BLaER1 treated with 17β-estradiol and CSF1 and Interleukin-3, amounts not matched to agents 10 nM and 100 nM (cell line): Measurements from ENCODE around the gene SIK3.

ENCODE experiments used
- H3K27ac ChIP-seq, 11 experiments: shearing (Covaris generic); formaldehyde crosslinking; 2 replicates each; pipeline ENCODE4 v1.8.1; 2022
- H3K27me3 ChIP-seq, 11 experiments: shearing (Covaris generic); formaldehyde crosslinking; 2 replicates each; pipeline ENCODE4 v1.8.1; 2022
- H3K36me3 ChIP-seq, 11 experiments: shearing (Covaris generic); formaldehyde crosslinking; 2 replicates each; pipeline ENCODE4 v1.8.1; 2022
- H3K4me1 ChIP-seq, 10 experiments: shearing (Covaris generic); formaldehyde crosslinking; 2 replicates each; pipeline ENCODE4 v1.8.1; 2022
- H3K4me2 ChIP-seq, 11 experiments: shearing (Covaris generic); formaldehyde crosslinking; 2 replicates each; pipeline ENCODE4 v1.8.1; 2022
- H3K4me3 ChIP-seq, 10 experiments: shearing (Covaris generic); formaldehyde crosslinking; 2 replicates each; pipeline ENCODE4 v1.8.1; 2022
- H3K9ac ChIP-seq, 11 experiments: shearing (Covaris generic); formaldehyde crosslinking; 2 replicates each; pipeline ENCODE4 v1.8.1; 2022
- H3K9me3 ChIP-seq, 11 experiments: shearing (Covaris generic); formaldehyde crosslinking; replicated peaks in 1 of 11; 2 replicates each; pipeline ENCODE4 v1.8.1; 2022
- H4K20me1 ChIP-seq, 11 experiments: shearing (Covaris generic); formaldehyde crosslinking; 2 replicates each; pipeline ENCODE4 v1.8.1; 2022
- Cebpa-rat ChIP-seq, 11 experiments: shearing (Covaris generic); IDR thresholded peaks; 2 replicates each; pipeline ENCODE4 v1.8.1; 2022

The SIK3 gene

DNA sequence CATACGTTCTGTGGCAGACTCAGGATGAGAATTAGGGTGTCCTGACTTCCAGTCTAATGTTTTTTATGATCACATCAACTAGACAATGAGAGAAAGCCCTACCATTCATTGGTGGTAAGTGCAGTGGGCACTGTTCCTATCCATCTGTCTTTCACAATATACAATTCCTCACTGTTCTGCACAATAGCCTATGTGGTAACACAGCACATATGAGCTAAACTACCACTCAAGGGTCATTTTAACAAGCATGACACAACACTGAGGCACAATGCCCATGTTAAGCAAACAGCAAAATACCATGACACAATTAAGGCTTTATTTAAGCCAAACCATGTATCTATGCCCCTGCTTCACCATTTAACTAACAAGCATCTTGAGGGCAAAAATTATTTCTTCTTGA is 52.3 kb downstream of the SIK3 start:
- H3K9me3 ChIP-seq = no peaks in the 10 kb centered on the region
- TF ChIP-seq Cebpa-rat (IDR thresholded peaks at IDR 0.05) = no peak
- H3K36me3 ChIP-seq = peaks cover 0 to 19% (median 0%) of the 10 kb centered on the region in 11 experiments; a peak in 5 of 22 replicates
- no peaks in the 10 kb centered on the region for H3K27me3 ChIP-seq
- peak overlapping the region in 3 of 11 experiments; percentile 77 to 84 (median 84); a peak in 4 of 22 replicates for H3K4me2 ChIP-seq
- H3K27ac ChIP-seq = no peak overlapping the region
- H3K9ac ChIP-seq = no peak overlapping the region
- no peak overlapping the region for H3K4me3 ChIP-seq
- H4K20me1 ChIP-seq = peaks cover 32 to 97% (median 87%) of the 10 kb centered on the region in 11 experiments; a peak in 20 of 22 replicates
- peaks cover 8 to 53% (median 14%) of the 10 kb centered on the region in 10 experiments for H3K4me1 ChIP-seq

GRCh38 chr11:117045196-117045595 is 53.0 kb downstream of the SIK3 start:
- Histone ChIP-seq H3K4me3 (no peak overlapping the region), H3K4me2 (peak overlapping the region; percentile 4 to 84 (median 44); a peak in 13 of 22 replicates), H3K36me3 (peaks cover 0 to 15% (median 0%) of the 10 kb centered on the region in 11 experiments; a peak in 4 of 22 replicates)

DNA sequence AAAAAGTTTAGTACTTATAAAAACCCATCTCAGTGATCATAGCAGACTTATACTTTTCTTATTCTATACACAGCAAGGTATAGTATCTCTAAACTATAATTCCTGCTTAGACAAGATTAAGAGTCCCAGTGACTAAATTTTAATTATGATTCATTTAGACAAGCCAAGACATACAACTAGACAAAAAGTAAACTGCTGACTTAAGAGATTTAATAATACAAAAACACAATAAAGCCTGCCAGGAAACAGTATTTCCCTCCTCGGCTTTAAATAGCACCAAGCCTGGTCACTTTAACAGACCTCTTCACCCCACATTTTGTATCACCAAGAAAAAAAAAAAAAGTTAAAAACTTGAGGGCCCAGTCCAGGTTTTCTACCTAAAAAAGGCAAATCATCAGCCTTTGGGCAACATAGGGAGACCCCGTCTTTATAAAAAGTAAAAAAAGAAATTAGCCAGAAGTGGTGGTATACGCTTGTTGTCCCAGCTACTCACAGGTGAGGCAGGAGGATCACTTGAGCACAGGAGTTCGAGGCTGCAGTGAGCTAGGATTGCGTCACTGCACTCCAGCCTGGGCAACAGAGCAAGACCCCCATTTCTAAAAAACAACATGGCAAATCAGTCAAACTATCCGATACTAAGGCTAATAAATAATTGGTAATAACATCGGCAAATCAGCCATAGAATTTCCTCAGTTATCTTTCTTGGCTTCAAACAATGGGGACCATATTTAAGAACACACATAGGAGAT is 53.8 kb downstream of the SIK3 start:
- Histone ChIP-seq H3K9ac (peak overlapping the region in 2 of 11 experiments; percentile 37 to 40; a peak in 1 of 22 replicates), H3K27me3 (no peaks in the 10 kb centered on the region), H3K4me2 (peak overlapping the region; percentile 16 to 84 (median 44); a peak in 21 of 22 replicates), H3K27ac (peak overlapping the region in 3 of 11 experiments; percentile 27 to 51 (median 41); a peak in 5 of 22 replicates), H3K9me3 (no peaks in the 10 kb centered on the region), H3K4me1 (peaks cover 8 to 63% (median 14%) of the 10 kb centered on the region in 10 experiments), H3K4me3 (no peak overlapping the region), H3K36me3 (peaks cover 0 to 10% (median 0%) of the 10 kb centered on the region in 11 experiments; a peak in 3 of 22 replicates), H4K20me1 (peaks cover 39 to 100% (median 90%) of the 10 kb centered on the region in 11 experiments; a peak in 21 of 22 replicates)
- TF ChIP-seq Cebpa-rat (IDR thresholded peaks at IDR 0.05) = peak in 1 of 11 experiments; percentile 48; a peak in 1 of 22 replicates

More at GRCh38 chr11:117045196-117045595, 53.0 kb downstream of the SIK3 start:
- Histone ChIP-seq H3K27ac (peak overlapping the region in 2 of 11 experiments; percentile 4 to 51; a peak in 3 of 22 replicates), H4K20me1 (peaks cover 35 to 100% (median 90%) of the 10 kb centered on the region in 11 experiments; a peak in 21 of 22 replicates), H3K9me3 (no peaks in the 10 kb centered on the region), H3K4me1 (peaks cover 8 to 56% (median 14%) of the 10 kb centered on the region in 10 experiments), H3K27me3 (no peaks in the 10 kb centered on the region), H3K9ac (no peak overlapping the region)
- TF ChIP-seq Cebpa-rat (IDR thresholded peaks at IDR 0.05) = no peak

GRCh38 chr11:117042689-117043088 is 55.5 kb downstream of the SIK3 start:
- no peaks in the 10 kb centered on the region for H3K27me3 ChIP-seq
- H3K27ac ChIP-seq = no peak overlapping the region
- peaks cover 48 to 100% (median 90%) of the 10 kb centered on the region in 11 experiments; a peak in 21 of 22 replicates for H4K20me1 ChIP-seq
- no peak overlapping the region for H3K4me3 ChIP-seq
- 0 out of 22 replicates have a peak, but pooled peaks of 1 of the 11 experiments have one; percentile 19 for TF ChIP-seq Cebpa-rat (IDR thresholded peaks at IDR 0.05)
- peak overlapping the region in 4 of 11 experiments; percentile 24 to 84 (median 80); a peak in 6 of 22 replicates for H3K4me2 ChIP-seq
- no peak overlapping the region for H3K9ac ChIP-seq
- peaks cover 0 to 10% (median 0%) of the 10 kb centered on the region in 11 experiments; a peak in 2 of 22 replicates for H3K36me3 ChIP-seq
- H3K9me3 ChIP-seq = no peaks in the 10 kb centered on the region
- peaks cover 17 to 76% (median 24%) of the 10 kb centered on the region in 10 experiments for H3K4me1 ChIP-seq

DNA sequence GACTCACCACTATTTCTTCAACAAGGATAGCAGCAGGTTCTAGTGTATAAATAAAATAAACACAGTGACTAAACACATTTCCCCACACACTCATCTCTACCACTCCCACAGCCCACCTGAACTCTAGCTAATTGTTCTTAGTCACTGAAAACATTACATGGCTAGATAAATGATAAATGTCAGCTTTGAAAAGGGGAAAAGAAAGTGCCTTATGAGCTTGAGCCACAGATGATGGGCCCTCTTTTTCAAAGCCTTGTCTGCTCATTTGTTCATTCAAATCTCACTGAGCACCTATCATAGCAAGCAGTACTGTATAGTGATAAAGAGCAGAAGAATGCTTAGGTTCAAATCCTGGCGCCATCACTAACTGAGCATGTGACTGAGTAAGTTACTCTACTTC is 58.3 kb downstream of the SIK3 start:
- H3K36me3 ChIP-seq = peaks cover 0 to 10% (median 0%) of the 10 kb centered on the region in 11 experiments; a peak in 2 of 22 replicates
- no peak overlapping the region for H3K27ac ChIP-seq
- H3K4me1 ChIP-seq = peaks cover 15 to 66% (median 21%) of the 10 kb centered on the region in 10 experiments
- H3K27me3 ChIP-seq = no peaks in the 10 kb centered on the region
- H3K9ac ChIP-seq = no peak overlapping the region
- H3K4me2 ChIP-seq = peak overlapping the region in 2 of 11 experiments; percentile 24 to 29; a peak in 2 of 22 replicates
- peaks cover 55 to 100% (median 82%) of the 10 kb centered on the region in 11 experiments; a peak in 21 of 22 replicates for H4K20me1 ChIP-seq
- no peaks in the 10 kb centered on the region for H3K9me3 ChIP-seq
- no peak overlapping the region for H3K4me3 ChIP-seq
- TF ChIP-seq Cebpa-rat (IDR thresholded peaks at IDR 0.05) = no peak

- Histone ChIP-seq H3K27me3 (no peaks in the 10 kb centered on the region), H3K4me1 (peaks cover 9 to 59% (median 15%) of the 10 kb centered on the region in 10 experiments; a peak in 17 of 20 replicates), H3K4me3 (no peak overlapping the region), H3K9me3 (no peaks in the 10 kb centered on the region), H3K9ac (no peak overlapping the region), H4K20me1 (peaks cover 50 to 100% (median 83%) of the 10 kb centered on the region in 11 experiments; a peak in 21 of 22 replicates), H3K27ac (no peak overlapping the region), H3K36me3 (peaks cover 0 to 10% (median 0%) of the 10 kb centered on the region in 11 experiments; a peak in 2 of 22 replicates), H3K4me2 (0 out of 22 replicates have a peak overlapping the region, but pooled peaks of 1 of the 11 experiments have one; percentile 42)
- no peak for TF ChIP-seq Cebpa-rat (IDR thresholded peaks at IDR 0.05)
Measured at GRCh38 chr11:117039270-117039669, 59.0 kb downstream of the SIK3 start.

GRCh38 chr11:117037975-117038350 is 60.3 kb downstream of the SIK3 start:
- peak overlapping the region in 6 of 11 experiments; percentile 4 to 51 (median 26); a peak in 8 of 22 replicates for H3K4me2 ChIP-seq
- no peak overlapping the region for H3K4me3 ChIP-seq
- 0 out of 22 replicates have a peak overlapping the region, but pooled peaks of 1 of the 11 experiments have one; percentile 18 for H3K27ac ChIP-seq

GRCh38 chr11:117037279-117037974 is 60.8 kb downstream of the SIK3 start:
- peak overlapping the region in 1 of 11 experiments; percentile 18; a peak in 1 of 22 replicates for H3K27ac ChIP-seq
- H3K36me3 ChIP-seq = peaks cover 0 to 14% (median 0%) of the 10 kb centered on the region in 11 experiments; a peak in 5 of 22 replicates
- no peaks in the 10 kb centered on the region for H3K9me3 ChIP-seq
- H3K27me3 ChIP-seq = no peaks in the 10 kb centered on the region
- TF ChIP-seq Cebpa-rat (IDR thresholded peaks at IDR 0.05) = no peak
- H3K4me3 ChIP-seq = no peak overlapping the region
- peaks cover 50 to 100% (median 76%) of the 10 kb centered on the region in 11 experiments; a peak in 21 of 22 replicates for H4K20me1 ChIP-seq
- peak overlapping the region in 5 of 11 experiments; percentile 4 to 51 (median 34); a peak in 8 of 22 replicates for H3K4me2 ChIP-seq
- peaks cover 7 to 41% (median 13%) of the 10 kb centered on the region in 10 experiments; a peak in 15 of 20 replicates for H3K4me1 ChIP-seq
- H3K9ac ChIP-seq = no peak overlapping the region

More at GRCh38 chr11:117037975-117038350, 60.3 kb downstream of the SIK3 start:
- H3K9me3 ChIP-seq = no peaks in the 10 kb centered on the region
- peaks cover 49 to 100% (median 78%) of the 10 kb centered on the region in 11 experiments; a peak in 21 of 22 replicates for H4K20me1 ChIP-seq
- H3K9ac ChIP-seq = no peak overlapping the region
- no peak for TF ChIP-seq Cebpa-rat (IDR thresholded peaks at IDR 0.05)
- peaks cover 7 to 46% (median 13%) of the 10 kb centered on the region in 10 experiments; a peak in 16 of 20 replicates for H3K4me1 ChIP-seq
- peaks cover 0 to 12% (median 0%) of the 10 kb centered on the region in 11 experiments; a peak in 5 of 22 replicates for H3K36me3 ChIP-seq
- H3K27me3 ChIP-seq = no peaks in the 10 kb centered on the region
